ENCODE results near the gene KRTCAP2.

- TF ChIP-seq CTCF (IDR thresholded peaks at IDR 0.05) = no peak
- no peak for TF ChIP-seq POLR2A (IDR thresholded peaks at IDR 0.05)
Measured at GRCh38 chr1:155185783-155186066, 12.6 kb upstream of the KRTCAP2 start.

All from esophagus squamous epithelium (tissue), 4 donors.